ENCODE data around the gene HBP1. TPM values are rescaled to one million over a fixed set of nuclear protein-coding genes. Genes with fewer than 3 reads are reported as not detected.

HBP1 gene
- total RNA-seq, 1 donor from 2014 or later: 84.6 TPM

- no peak for TF ChIP-seq CTCF (IDR thresholded peaks at IDR 0.05)
- Mint-ChIP-seq H3K36me3 (ENCODE audit: unreplicated experiment) (peaks cover 2% of the 10 kb centered on the region), H3K9me3 (ENCODE audit: unreplicated experiment) (no peaks in the 10 kb centered on the region), H3K4me1 (ENCODE audit: unreplicated experiment) (peaks cover 30% of the 10 kb centered on the region), H3K4me3 (ENCODE audit: unreplicated experiment) (no peak overlapping the region), H3K27ac (ENCODE audit: unreplicated experiment) (no peak overlapping the region), H3K27me3 (ENCODE audit: unreplicated experiment) (no peaks in the 10 kb centered on the region)
- DNase-seq (ENCODE audit: extremely low spot score, unreplicated experiment): no peak
These were observed 4.4 kb downstream of the HBP1 start for GRCh38 chr7:107173191-107173590.

GRCh38 chr7:107173691-107174406 is 5.0 kb downstream of the HBP1 start:
- Mint-ChIP-seq H3K27ac (ENCODE audit: unreplicated experiment) (no peak overlapping the region), H3K36me3 (ENCODE audit: unreplicated experiment) (peaks cover 2% of the 10 kb centered on the region), H3K4me3 (ENCODE audit: unreplicated experiment) (no peak overlapping the region), H3K4me1 (ENCODE audit: unreplicated experiment) (peaks cover 29% of the 10 kb centered on the region), H3K27me3 (ENCODE audit: unreplicated experiment) (no peaks in the 10 kb centered on the region), H3K9me3 (ENCODE audit: unreplicated experiment) (no peaks in the 10 kb centered on the region)
- no peak for TF ChIP-seq CTCF (IDR thresholded peaks at IDR 0.05)
- no peak for DNase-seq (ENCODE audit: extremely low spot score, unreplicated experiment)

GRCh38 chr7:107179326-107180164 is 10.7 kb downstream of the HBP1 start:
- Mint-ChIP-seq H3K36me3 (ENCODE audit: unreplicated experiment) (peaks cover 25% of the 10 kb centered on the region), H3K27me3 (ENCODE audit: unreplicated experiment) (no peaks in the 10 kb centered on the region), H3K27ac (ENCODE audit: unreplicated experiment) (no peak overlapping the region), H3K4me1 (ENCODE audit: unreplicated experiment) (peaks cover 16% of the 10 kb centered on the region), H3K9me3 (ENCODE audit: unreplicated experiment) (no peaks in the 10 kb centered on the region), H3K4me3 (ENCODE audit: unreplicated experiment) (no peak overlapping the region)
- TF ChIP-seq CTCF (IDR thresholded peaks at IDR 0.05): no peak
- DNase-seq (ENCODE audit: extremely low spot score, unreplicated experiment): no peak

GRCh38 chr7:107180378-107180777 is 11.6 kb downstream of the HBP1 start:
- Mint-ChIP-seq H3K27ac (ENCODE audit: unreplicated experiment) (peak overlapping the region; percentile 63), H3K9me3 (ENCODE audit: unreplicated experiment) (no peaks in the 10 kb centered on the region), H3K27me3 (ENCODE audit: unreplicated experiment) (no peaks in the 10 kb centered on the region), H3K4me3 (ENCODE audit: unreplicated experiment) (no peak overlapping the region), H3K36me3 (ENCODE audit: unreplicated experiment) (peaks cover 31% of the 10 kb centered on the region), H3K4me1 (ENCODE audit: unreplicated experiment) (peaks cover 16% of the 10 kb centered on the region)
- no peak for TF ChIP-seq CTCF (IDR thresholded peaks at IDR 0.05)
- DNase-seq (ENCODE audit: extremely low spot score, unreplicated experiment): no peak

- Mint-ChIP-seq H3K27me3 (ENCODE audit: unreplicated experiment) (no peaks in the 10 kb centered on the region), H3K36me3 (ENCODE audit: unreplicated experiment) (peaks cover 33% of the 10 kb centered on the region), H3K9me3 (ENCODE audit: unreplicated experiment) (no peaks in the 10 kb centered on the region), H3K4me3 (ENCODE audit: unreplicated experiment) (no peak overlapping the region), H3K4me1 (ENCODE audit: unreplicated experiment) (peaks cover 16% of the 10 kb centered on the region), H3K27ac (ENCODE audit: unreplicated experiment) (no peak overlapping the region)
- TF ChIP-seq CTCF (IDR thresholded peaks at IDR 0.05): no peak
- no peak for DNase-seq (ENCODE audit: extremely low spot score, unreplicated experiment)
These were observed 12.4 kb downstream of the HBP1 start for GRCh38 chr7:107181172-107181571.
